Parathyroid adenoma (tissue), 2 donors: ENCODE measurements around the gene LINGO4.

Experiments used
- H2AFZ ChIP-seq: fragments of 300-600 bp; sonication (generic); one replicate; pipeline ENCODE4 v1.7.0; 2017; ENCODE audit warnings: antibody characterized with exemption, mild to moderate bottlenecking
- H3K27ac ChIP-seq: fragments of 300-600 bp; sonication (generic); one replicate; pipeline ENCODE4 v1.7.0; 2017
- H3K27me3 ChIP-seq: fragments of 300-600 bp; sonication (generic); one replicate; pipeline ENCODE4 v1.7.0; 2017; ENCODE audit warnings: low read length; ENCODE audit not compliant: control insufficient read depth, insufficient read depth
- H3K36me3 ChIP-seq: fragments of 300-600 bp; sonication (generic); one replicate; pipeline ENCODE4 v1.7.0; 2017; ENCODE audit warnings: low read length; ENCODE audit not compliant: control insufficient read depth, insufficient read depth
- H3K4me1 ChIP-seq: fragments of 300-600 bp; sonication (generic); one replicate; pipeline ENCODE4 v1.7.0; 2017; ENCODE audit warnings: control low read depth
- H3K4me2 ChIP-seq: fragments of 300-600 bp; sonication (generic); one replicate; pipeline ENCODE4 v1.7.0; 2017; ENCODE audit warnings: low read length
- H3K4me3 ChIP-seq: fragments of 300-600 bp; sonication (generic); one replicate; pipeline ENCODE4 v1.7.0; 2017; ENCODE audit warnings: low read depth, low read length
- H3K79me2 ChIP-seq: fragments of 300-600 bp; sonication (generic); one replicate; pipeline ENCODE4 v1.7.0; 2017; ENCODE audit warnings: control low read depth
- H3K9ac ChIP-seq: fragments of 300-600 bp; sonication (generic); one replicate; pipeline ENCODE4 v1.7.0; 2017; ENCODE audit warnings: mild to moderate bottlenecking
- H3K9me3 ChIP-seq: fragments of 300-600 bp; sonication (generic); one replicate; pipeline ENCODE4 v1.7.0; 2017; ENCODE audit warnings: low read length; ENCODE audit not compliant: control insufficient read depth
- TF ChIP-seq, protein P1 (sequence below): fragments of 300-600 bp; sonication (generic); IDR thresholded peaks from one replicate; pipeline ENCODE4 v1.7.0; 2017; ENCODE audit warnings: antibody characterized with exemption, mild to moderate bottlenecking
- donor health status: primary hyperparathyroidism.

Gene LINGO4

DNA sequence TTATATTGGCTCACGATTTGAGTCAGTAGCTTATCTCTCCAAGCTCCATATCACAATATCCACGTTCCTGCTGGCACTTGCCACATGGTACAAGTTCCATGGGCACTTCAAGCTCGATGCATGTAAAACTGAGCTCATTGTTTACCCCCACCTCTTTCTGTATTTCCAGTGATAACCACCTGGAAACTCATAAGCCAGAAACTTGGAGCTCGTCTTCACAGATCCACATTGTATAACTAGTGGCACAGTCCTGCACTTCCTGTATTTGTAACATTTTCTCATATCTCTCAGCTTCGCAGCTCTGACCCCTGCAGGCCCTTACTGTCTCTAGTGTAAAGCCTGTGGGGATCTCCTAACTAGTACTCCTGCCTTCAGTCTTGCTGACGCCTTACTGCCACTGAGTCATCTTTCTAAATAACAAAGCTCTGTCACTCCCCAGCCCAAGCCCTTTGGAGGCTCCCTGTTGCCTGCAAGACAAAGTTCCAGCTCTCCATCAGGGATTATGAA is 40.9 kb upstream of the LINGO4 start:
- H3K27me3 ChIP-seq, result no peaks in the 10 kb centered on the region

DNA sequence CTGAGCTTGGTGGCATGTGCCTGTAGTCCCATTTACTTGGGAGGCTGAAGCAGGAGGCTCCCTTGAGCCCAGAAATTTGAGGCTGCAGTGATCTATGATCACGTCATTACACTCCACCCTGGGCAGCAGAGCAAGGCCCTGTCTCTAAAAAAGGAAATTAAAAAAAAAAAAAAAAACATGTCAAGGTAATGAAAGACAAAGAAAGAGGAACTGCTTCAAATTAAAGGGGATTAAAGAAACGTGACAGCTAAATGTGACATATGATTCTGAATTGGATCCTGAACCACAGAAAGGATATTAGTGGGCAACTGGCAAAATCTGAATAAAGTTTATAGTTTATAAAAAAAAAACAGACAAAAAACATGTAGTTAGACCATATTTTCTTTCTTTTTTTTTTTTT is 38.2 kb upstream of the LINGO4 start:
- TF ChIP-seq, protein P1, sequence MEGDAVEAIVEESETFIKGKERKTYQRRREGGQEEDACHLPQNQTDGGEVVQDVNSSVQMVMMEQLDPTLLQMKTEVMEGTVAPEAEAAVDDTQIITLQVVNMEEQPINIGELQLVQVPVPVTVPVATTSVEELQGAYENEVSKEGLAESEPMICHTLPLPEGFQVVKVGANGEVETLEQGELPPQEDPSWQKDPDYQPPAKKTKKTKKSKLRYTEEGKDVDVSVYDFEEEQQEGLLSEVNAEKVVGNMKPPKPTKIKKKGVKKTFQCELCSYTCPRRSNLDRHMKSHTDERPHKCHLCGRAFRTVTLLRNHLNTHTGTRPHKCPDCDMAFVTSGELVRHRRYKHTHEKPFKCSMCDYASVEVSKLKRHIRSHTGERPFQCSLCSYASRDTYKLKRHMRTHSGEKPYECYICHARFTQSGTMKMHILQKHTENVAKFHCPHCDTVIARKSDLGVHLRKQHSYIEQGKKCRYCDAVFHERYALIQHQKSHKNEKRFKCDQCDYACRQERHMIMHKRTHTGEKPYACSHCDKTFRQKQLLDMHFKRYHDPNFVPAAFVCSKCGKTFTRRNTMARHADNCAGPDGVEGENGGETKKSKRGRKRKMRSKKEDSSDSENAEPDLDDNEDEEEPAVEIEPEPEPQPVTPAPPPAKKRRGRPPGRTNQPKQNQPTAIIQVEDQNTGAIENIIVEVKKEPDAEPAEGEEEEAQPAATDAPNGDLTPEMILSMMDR, result no peak
- Histone ChIP-seq H3K79me2 (no peaks in the 10 kb centered on the region), H3K9me3 (no peaks in the 10 kb centered on the region), H3K36me3 (no peaks in the 10 kb centered on the region), H3K4me3 (no peak overlapping the region), H3K9ac (no peak overlapping the region), H3K27ac (no peak overlapping the region), H3K27me3 (no peaks in the 10 kb centered on the region), H2AFZ (no peak overlapping the region), H3K4me1 (no peaks in the 10 kb centered on the region), H3K4me2 (no peak overlapping the region)

More for the DNA sequence above, 40.9 kb upstream of the LINGO4 start:
- Histone ChIP-seq H3K4me2 (no peak overlapping the region), H3K9ac (no peak overlapping the region), H2AFZ (no peak overlapping the region), H3K4me1 (peaks cover 2% of the 10 kb centered on the region), H3K9me3 (no peaks in the 10 kb centered on the region), H3K79me2 (no peaks in the 10 kb centered on the region), H3K4me3 (no peak overlapping the region), H3K36me3 (no peaks in the 10 kb centered on the region), H3K27ac (no peak overlapping the region)
- TF ChIP-seq, protein P1, result no peak

DNA sequence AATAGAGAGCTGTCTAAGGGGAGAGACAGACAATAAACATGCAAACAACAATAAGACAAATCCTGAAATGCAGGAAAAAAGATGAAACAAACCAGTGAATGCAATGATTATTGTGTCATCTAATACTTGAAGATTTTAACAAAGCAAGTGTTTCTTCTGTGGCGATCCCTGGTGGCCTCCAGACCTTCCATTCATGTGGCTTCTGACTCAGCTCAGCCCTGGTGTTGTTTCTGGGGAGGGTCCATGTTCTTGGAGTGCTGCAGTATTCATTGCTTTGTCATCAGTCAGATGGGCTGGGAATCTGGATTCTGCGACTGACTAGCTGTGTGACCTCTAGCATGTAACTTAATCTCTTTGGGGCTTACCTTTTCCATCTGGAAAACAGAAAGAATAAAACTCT is 35.9 kb upstream of the LINGO4 start:
- Histone ChIP-seq H2AFZ (no peak overlapping the region), H3K4me1 (peaks cover 2% of the 10 kb centered on the region), H3K4me2 (no peak overlapping the region), H3K4me3 (no peak overlapping the region), H3K79me2 (no peaks in the 10 kb centered on the region), H3K9me3 (no peaks in the 10 kb centered on the region), H3K27ac (no peak overlapping the region), H3K27me3 (no peaks in the 10 kb centered on the region), H3K36me3 (no peaks in the 10 kb centered on the region), H3K9ac (no peak overlapping the region)
- TF ChIP-seq, protein P1, result no peak

DNA sequence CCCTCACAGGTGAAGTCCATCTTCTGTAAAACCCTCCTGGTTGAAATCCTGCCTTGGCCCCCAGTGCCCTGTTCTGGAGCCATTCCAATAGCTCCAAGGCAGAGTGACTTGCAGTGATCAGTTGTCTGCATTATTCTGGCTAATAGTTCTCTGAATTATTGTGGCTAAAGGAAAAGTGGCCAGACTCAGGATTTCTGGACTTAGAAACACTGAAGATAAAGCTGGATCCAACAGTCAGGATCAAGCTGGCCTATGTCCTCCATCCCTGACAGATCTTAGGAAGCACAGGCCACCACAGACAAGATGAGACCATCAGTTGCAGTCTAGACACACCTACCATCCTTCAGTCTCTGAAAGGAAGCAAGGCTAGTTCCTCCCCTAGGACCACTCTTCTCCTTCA is 35.2 kb upstream of the LINGO4 start:
- Histone ChIP-seq H3K9me3 (no peaks in the 10 kb centered on the region), H3K27me3 (no peaks in the 10 kb centered on the region), H3K4me1 (peaks cover 7% of the 10 kb centered on the region), H3K4me3 (peak overlapping the region; percentile 56), H3K36me3 (no peaks in the 10 kb centered on the region), H3K27ac (no peak overlapping the region), H3K79me2 (no peaks in the 10 kb centered on the region), H3K9ac (no peak overlapping the region), H3K4me2 (peak overlapping the region; percentile 82), H2AFZ (no peak overlapping the region)
- TF ChIP-seq, protein P1, result no peak
